ENCODE measurements around the gene RUFY4. TPM values are rescaled to one million over a fixed set of nuclear protein-coding genes. Genes with fewer than 3 reads are reported as not detected.
"Not testable (repeated sequence)": the region's sequence is repeated elsewhere in the genome, so short reads cannot be mapped to it uniquely, and the experiment has no call there.

Gene RUFY4
- total RNA-seq = not detected
- long read RNA-seq = 0 reads

GRCh38 chr2:218068721-218069334 is at the start of gene RUFY4:
Gene RUFY4 (plus strand): TSS chr2:218069253. CDS start chr2:218070606, 1,353 bp downstream.
- H3K4me1 ChIP-seq; H3K27ac ChIP-seq (replicated peaks): not testable (repeated sequence)
- TF ChIP-seq, protein P1, sequence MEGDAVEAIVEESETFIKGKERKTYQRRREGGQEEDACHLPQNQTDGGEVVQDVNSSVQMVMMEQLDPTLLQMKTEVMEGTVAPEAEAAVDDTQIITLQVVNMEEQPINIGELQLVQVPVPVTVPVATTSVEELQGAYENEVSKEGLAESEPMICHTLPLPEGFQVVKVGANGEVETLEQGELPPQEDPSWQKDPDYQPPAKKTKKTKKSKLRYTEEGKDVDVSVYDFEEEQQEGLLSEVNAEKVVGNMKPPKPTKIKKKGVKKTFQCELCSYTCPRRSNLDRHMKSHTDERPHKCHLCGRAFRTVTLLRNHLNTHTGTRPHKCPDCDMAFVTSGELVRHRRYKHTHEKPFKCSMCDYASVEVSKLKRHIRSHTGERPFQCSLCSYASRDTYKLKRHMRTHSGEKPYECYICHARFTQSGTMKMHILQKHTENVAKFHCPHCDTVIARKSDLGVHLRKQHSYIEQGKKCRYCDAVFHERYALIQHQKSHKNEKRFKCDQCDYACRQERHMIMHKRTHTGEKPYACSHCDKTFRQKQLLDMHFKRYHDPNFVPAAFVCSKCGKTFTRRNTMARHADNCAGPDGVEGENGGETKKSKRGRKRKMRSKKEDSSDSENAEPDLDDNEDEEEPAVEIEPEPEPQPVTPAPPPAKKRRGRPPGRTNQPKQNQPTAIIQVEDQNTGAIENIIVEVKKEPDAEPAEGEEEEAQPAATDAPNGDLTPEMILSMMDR (IDR thresholded peaks at IDR 0.05; ENCODE audit: borderline replicate concordance) = peak; percentile 85

DNA sequence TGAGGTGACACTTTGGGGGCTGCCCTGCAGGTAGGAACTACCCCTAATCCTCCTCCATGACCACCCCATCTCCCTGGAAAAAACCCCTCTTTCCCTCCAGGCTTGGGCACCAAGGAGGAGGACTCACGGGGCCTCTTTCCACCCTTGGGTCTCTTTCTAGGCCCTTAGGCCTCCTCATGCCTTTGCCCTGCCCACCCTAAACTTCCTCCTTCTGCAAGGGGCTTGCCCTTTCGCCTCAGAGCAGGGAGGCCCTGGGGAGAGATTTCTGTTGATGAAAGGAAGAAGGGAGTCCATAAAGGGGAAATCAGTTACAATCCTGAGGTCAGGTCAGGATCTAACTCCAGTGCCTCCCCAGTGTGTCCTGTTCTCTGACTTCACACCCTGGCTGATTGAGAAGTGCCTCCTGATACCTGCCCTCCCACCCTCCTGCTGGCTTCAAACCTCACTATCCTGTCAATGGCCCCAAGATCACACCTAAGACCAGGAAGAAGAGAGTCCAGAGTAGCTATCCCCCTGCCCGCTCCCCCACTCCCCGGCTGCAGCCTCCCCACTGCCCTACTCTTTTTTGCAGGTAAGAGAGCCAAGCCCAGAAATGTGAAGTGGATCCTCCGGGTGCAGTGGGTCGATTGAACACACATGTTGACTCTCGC is 49.5 kb upstream of the RUFY4 start:
- TF ChIP-seq, protein P1 (IDR thresholded peaks at IDR 0.05; ENCODE audit: borderline replicate concordance) = no peak
- Histone ChIP-seq H3K9me3 (replicated peaks) (no peaks in the 10 kb centered on the region), H3K4me1 (peaks cover 84% of the 10 kb centered on the region), H3K36me3 (no peaks in the 10 kb centered on the region), H3K27ac (replicated peaks) (peak overlapping the region; percentile 89), H3K27me3 (ENCODE audit: low read depth) (no peaks in the 10 kb centered on the region), H3K4me3 (no peak overlapping the region)
- peak; percentile 8 for DNase-seq
- intact Hi-C loops (cut with micrococcal nuclease) = no loop called here

More at GRCh38 chr2:218068721-218069334, at the start of gene RUFY4:
- H3K9me3 ChIP-seq (replicated peaks); intact Hi-C loops (cut with micrococcal nuclease); H3K36me3 ChIP-seq: not testable (repeated sequence)
- peaks cover 59% of the 10 kb centered on the region for H3K27me3 ChIP-seq (ENCODE audit: low read depth)
- peak within 1 kb of the TSS; percentile 38 for H3K4me3 ChIP-seq
- DNase-seq = peak; percentile 55

GRCh38 chr2:218020281-218020680 is 48.8 kb upstream of the RUFY4 start:
- no peaks in the 10 kb centered on the region for H3K27me3 ChIP-seq (ENCODE audit: low read depth)
- TF ChIP-seq, protein P1 (IDR thresholded peaks at IDR 0.05; ENCODE audit: borderline replicate concordance) = no peak
- no peaks in the 10 kb centered on the region for H3K36me3 ChIP-seq
- H3K9me3 ChIP-seq (replicated peaks) = no peaks in the 10 kb centered on the region
- no peak overlapping the region for H3K4me3 ChIP-seq
- H3K4me1 ChIP-seq = peaks cover 91% of the 10 kb centered on the region
- peak; percentile 7 for DNase-seq
- H3K27ac ChIP-seq (replicated peaks) = peak overlapping the region; percentile 89
- intact Hi-C loops (cut with micrococcal nuclease) = no loop called here

GRCh38 chr2:218020966-218021535 is 48.0 kb upstream of the RUFY4 start:
- peaks cover 98% of the 10 kb centered on the region for H3K4me1 ChIP-seq
- peak; percentile 9 for DNase-seq
- no peaks in the 10 kb centered on the region for H3K27me3 ChIP-seq (ENCODE audit: low read depth)
- intact Hi-C loops (cut with micrococcal nuclease) = no loop called here
- no peaks in the 10 kb centered on the region for H3K36me3 ChIP-seq
- H3K4me3 ChIP-seq = peak overlapping the region; percentile 35
- peak overlapping the region; percentile 89 for H3K27ac ChIP-seq (replicated peaks)
- TF ChIP-seq, protein P1 (IDR thresholded peaks at IDR 0.05; ENCODE audit: borderline replicate concordance) = no peak
- H3K9me3 ChIP-seq (replicated peaks) = no peaks in the 10 kb centered on the region

DNA sequence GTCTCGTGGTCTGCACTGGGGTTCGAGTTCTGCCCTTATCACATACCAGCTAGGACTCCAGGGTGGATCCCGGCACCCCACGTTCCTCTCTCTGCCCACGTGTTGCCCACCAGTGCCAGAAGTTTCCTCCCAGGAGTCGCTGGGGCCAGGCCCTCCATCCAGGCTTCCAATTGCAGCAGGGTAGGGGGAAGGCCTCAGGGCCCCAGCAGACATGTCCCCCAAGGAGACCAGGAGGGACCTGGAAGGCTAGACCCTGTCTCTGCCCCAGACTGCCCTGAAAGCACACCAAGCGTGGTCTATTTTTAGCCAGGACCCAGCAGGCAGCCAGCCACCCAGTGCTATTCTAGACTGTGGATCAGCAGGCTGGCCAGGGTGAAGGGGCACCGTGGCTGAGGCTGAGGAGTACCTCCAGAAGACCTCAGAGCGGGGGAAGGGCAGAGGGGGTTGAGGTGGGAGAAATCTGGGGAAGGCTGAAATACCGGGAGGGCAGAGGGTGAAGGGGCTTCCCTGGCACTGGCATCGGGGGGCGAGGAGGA is 47.4 kb upstream of the RUFY4 start:
- H3K36me3 ChIP-seq = no peaks in the 10 kb centered on the region
- TF ChIP-seq, protein P1 (IDR thresholded peaks at IDR 0.05; ENCODE audit: borderline replicate concordance) = no peak

More for the DNA sequence above, 47.4 kb upstream of the RUFY4 start:
- H3K4me1 ChIP-seq = peaks cover 98% of the 10 kb centered on the region
- intact Hi-C loops (cut with micrococcal nuclease) = no loop called here
- H3K4me3 ChIP-seq = peak overlapping the region; percentile 35
- H3K27ac ChIP-seq (replicated peaks) = peak overlapping the region; percentile 89
- H3K27me3 ChIP-seq (ENCODE audit: low read depth) = no peaks in the 10 kb centered on the region
- DNase-seq = peak; percentile 69
- no peaks in the 10 kb centered on the region for H3K9me3 ChIP-seq (replicated peaks)

Measured in left ventricle myocardium inferior (tissue), 1 donor.